H1 (cell line): ENCODE data around the gene TXNRD2.

ENCODE experiments used
- ASH2L ChIP-seq: fragments of 200-600, 300-600 bp; sonication (generic); IDR thresholded peaks from one replicate; pipeline ENCODE4 v1.7.1; 2017; ENCODE audit warnings: low read length
- EGR1 ChIP-seq: IDR thresholded peaks from 2 replicates; pipeline ENCODE4 v1.6.1; 2011; ENCODE audit warnings: low read depth, low read length, borderline replicate concordance
- EZH2 ChIP-seq: fragments of 200-600 bp; sonication (generic); IDR thresholded peaks from 2 replicates; pipeline ENCODE4 v1.7.1; 2012; ENCODE audit warnings: low read depth, mild to moderate bottlenecking, moderate library complexity, low read length, inconsistent platforms; ENCODE audit not compliant: severe bottlenecking
- GABPA ChIP-seq: IDR thresholded peaks from 2 replicates; pipeline ENCODE4 v1.6.1; 2011; ENCODE audit warnings: mild to moderate bottlenecking, low read length, moderate library complexity, borderline replicate concordance; ENCODE audit not compliant: insufficient read depth
- NANOG ChIP-seq: IDR thresholded peaks from 2 replicates; pipeline ENCODE4 v1.6.1; 2011; ENCODE audit warnings: low read length, low read depth, mild to moderate bottlenecking, inconsistent platforms; ENCODE audit not compliant: insufficient read depth, poor library complexity, severe bottlenecking
- POLR2A ChIP-seq, 2 experiments: IDR thresholded peaks; 1 replicate in 1 of 2; 2 replicates in 1 of 2; pipeline ENCODE4 v1.6.1; 2011; ENCODE audit warnings: low read depth in 2 of 2, low read length in 2 of 2, mild to moderate bottlenecking in 2 of 2; ENCODE audit errors: control extremely low read depth in 1 of 2
- RBBP5 ChIP-seq: IDR thresholded peaks from 2 replicates; pipeline ENCODE4 v1.7.1; 2012; ENCODE audit warnings: low read depth, mild to moderate bottlenecking, inconsistent platforms, low read length, moderate library complexity, borderline replicate concordance
- SP1 ChIP-seq: IDR thresholded peaks from 2 replicates; pipeline ENCODE4 v1.6.1; 2011; ENCODE audit warnings: low read depth, low read length
- SRF ChIP-seq: IDR thresholded peaks from 2 replicates; pipeline ENCODE4 v1.6.1; 2011; ENCODE audit warnings: mild to moderate bottlenecking, low read depth, low read length, moderate library complexity
- TAF1 ChIP-seq: IDR thresholded peaks from 2 replicates; pipeline ENCODE4 v1.6.1; 2011; ENCODE audit warnings: mild to moderate bottlenecking, low read depth, low read length
- TEAD4 ChIP-seq: IDR thresholded peaks from 2 replicates; pipeline ENCODE4 v1.6.1; 2012; ENCODE audit warnings: low read depth, low read length, inconsistent platforms, mixed read lengths
- TF ChIP-seq, protein P1 (sequence below), 3 experiments: IDR thresholded peaks; 1 replicate in 2 of 3; 2 replicates in 1 of 3; pipeline versions ENCODE4 v1.5.1 to v1.6.1; 2011; ENCODE audit warnings: low read length in 3 of 3, mild to moderate bottlenecking in 3 of 3, inconsistent platforms in 2 of 3, low read depth in 1 of 3, moderate library complexity in 1 of 3; ENCODE audit not compliant: insufficient read depth in 1 of 3; ENCODE audit errors: control extremely low read depth in 1 of 3
- TF ChIP-seq, protein P2 (sequence below): IDR thresholded peaks from 2 replicates; pipeline ENCODE4 v1.6.1; 2012; ENCODE audit warnings: low read length, inconsistent platforms

DNA sequence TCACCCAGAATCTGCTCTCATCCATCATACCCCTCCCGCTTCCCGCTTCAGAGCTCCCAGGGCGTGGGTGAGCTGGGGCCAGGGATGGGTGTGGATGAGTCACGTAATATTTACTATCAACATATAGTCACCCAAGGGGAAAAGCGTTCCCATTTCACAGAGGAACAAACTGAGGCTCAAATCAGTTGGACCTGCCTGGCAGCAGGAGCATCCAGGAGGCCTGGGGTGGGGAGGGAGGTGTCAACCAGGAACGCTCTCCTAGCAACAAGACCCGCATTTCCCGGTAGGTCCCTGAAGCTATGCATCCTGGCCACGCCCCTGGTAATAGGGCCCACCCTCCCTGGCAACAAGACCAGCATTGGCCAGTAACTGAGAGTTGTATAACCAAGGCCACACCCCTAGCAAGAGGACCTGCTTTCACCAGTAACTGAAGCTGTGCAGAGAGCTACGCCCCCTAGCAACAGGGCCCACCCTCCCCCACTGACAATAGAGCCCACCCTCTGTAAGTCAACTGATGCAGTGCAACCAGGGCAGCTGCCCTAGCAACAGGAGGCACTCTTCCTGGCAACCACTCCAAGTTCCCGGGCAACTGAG is 32.7 kb upstream of the TXNRD2 start:
- TF ChIP-seq GABPA (no peak), NANOG (no peak), RBBP5 (no peak), EGR1 (no peak), SP1 (peak; percentile 90), POLR2A (IDR thresholded peaks at IDR 0.05; ENCODE audit: control extremely low read depth in 1 of 2, low read depth in 2 of 2, low read length in 2 of 2) (no peak), TEAD4 (no peak), EZH2 (no peak), TAF1 (no peak), SRF (no peak), ASH2L (no peak)
- TF ChIP-seq, protein P1, sequence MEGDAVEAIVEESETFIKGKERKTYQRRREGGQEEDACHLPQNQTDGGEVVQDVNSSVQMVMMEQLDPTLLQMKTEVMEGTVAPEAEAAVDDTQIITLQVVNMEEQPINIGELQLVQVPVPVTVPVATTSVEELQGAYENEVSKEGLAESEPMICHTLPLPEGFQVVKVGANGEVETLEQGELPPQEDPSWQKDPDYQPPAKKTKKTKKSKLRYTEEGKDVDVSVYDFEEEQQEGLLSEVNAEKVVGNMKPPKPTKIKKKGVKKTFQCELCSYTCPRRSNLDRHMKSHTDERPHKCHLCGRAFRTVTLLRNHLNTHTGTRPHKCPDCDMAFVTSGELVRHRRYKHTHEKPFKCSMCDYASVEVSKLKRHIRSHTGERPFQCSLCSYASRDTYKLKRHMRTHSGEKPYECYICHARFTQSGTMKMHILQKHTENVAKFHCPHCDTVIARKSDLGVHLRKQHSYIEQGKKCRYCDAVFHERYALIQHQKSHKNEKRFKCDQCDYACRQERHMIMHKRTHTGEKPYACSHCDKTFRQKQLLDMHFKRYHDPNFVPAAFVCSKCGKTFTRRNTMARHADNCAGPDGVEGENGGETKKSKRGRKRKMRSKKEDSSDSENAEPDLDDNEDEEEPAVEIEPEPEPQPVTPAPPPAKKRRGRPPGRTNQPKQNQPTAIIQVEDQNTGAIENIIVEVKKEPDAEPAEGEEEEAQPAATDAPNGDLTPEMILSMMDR (IDR thresholded peaks at IDR 0.05; ENCODE audit: control extremely low read depth in 1 of 3, insufficient read depth in 1 of 3, low read depth in 1 of 3, low read length in 3 of 3) = no peak
- TF ChIP-seq, protein P2, sequence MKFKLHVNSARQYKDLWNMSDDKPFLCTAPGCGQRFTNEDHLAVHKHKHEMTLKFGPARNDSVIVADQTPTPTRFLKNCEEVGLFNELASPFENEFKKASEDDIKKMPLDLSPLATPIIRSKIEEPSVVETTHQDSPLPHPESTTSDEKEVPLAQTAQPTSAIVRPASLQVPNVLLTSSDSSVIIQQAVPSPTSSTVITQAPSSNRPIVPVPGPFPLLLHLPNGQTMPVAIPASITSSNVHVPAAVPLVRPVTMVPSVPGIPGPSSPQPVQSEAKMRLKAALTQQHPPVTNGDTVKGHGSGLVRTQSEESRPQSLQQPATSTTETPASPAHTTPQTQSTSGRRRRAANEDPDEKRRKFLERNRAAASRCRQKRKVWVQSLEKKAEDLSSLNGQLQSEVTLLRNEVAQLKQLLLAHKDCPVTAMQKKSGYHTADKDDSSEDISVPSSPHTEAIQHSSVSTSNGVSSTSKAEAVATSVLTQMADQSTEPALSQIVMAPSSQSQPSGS = no peak
